NCI-H187 treated with DMSO at 0.1 percent for 48 hours (cell line): ENCODE measurements around the gene DBNL.
A peak's percentile ranks its signal among the peaks of the same experiment; 100 is the strongest.

ENCODE experiments used
- DNase-seq: peaks from one replicate; lab custom pipeline; 2025; lab: John Stamatoyannopoulos, UW

The DBNL gene

DNA sequence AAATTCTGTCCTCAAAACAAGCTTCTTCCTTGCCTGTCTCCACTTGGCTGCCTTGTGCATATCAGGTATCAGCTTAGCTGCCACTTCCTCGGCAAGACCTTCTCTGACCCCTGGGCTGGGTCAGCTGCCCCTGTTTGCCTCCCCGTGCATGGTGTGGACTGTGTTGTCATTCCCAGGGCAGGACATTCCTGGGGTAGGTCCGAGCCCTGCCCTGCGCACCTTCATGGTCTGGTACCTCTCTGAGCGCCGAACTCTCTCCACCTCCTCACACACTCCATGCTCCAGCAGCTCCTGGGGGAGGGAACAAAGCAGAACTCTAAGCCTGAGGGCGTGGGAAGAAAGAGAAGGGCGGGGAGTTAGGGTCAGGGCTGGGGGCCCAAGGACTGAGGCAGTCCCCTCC, 34.0 kb downstream of the DBNL start:
- no peak for DNase-seq

DNA sequence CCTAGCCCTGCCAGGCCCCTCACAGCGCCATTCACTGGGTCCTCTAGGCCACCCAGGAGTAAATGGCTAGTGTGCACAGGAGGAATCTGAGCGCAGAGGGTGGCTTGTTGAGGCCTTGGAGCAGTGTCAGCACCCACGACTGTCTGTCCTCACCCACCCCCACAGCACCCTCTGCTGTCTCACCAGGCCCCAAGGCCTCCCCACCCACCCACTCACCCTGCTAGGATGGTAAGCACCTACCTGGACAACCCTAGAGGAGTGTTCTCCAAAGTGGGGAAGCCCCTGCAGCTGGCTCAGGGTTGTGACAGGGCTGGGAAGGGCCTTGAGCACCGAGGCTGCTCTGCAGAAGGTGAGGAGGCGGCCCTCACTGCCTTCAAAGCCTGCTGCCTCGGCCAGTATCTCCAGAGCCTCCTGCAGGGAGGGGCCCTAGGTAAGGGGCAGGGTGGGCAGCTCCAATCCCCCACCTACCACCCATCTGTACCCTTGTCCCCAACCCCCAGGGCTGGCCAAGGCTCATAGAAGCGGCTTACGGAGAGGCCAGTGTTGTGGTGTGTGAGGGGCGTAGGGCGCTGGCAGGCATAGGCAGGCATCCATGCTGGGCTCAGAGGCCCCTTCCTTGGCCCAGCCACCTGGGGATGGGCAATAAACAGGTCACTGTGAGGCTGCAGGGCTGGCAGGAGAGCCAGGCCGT, 35.0 kb downstream of the DBNL start:
- DNase-seq = no peak

DNA sequence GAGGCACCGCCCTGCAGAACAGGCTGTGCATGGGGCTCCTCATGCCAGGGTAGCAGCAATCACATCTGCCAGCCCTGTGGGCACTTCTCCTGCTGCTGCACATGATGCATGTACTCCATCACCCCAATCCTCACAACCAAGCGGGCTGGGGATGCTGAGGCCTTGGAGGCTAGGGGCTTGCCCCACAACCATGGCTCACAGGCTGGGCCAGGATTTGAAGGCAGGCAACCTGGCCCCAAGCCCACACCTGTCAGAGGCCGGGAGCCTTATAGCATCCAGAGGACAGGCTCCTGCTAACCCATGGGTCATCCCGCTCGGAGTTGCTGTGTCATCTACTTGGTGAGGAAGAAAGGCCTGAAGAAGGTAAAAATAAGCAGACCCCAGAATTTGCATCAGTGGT, 35.6 kb downstream of the DBNL start:
- DNase-seq = no peak

DNA sequence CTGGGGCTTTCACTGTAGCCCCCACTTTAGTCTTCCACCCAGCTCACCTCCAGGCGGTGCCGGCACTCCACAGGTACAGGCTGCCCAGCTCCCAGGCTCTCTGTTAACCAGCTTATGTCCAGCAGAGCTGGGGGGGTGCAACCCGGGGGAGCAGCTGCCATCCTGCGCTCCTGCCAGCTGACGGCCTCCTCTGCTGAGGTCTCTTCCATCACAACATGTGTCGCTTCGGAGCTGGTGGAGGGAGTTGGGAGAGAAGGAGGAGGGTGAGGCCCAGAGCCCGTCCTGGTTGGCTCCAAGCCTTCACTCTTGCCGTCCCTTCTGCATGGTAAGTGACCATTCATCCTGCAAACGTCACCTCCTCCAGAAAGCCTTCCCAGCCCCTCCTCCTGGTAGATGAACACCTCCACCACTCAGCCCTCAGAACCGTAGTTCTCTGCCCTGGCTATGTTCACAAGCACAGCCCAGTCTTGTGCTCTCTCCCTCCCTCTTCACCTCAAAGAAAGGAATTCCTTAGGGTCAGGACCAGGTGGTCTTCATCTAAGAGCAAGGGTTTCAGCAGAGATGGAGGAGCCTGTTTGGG, 36.3 kb downstream of the DBNL start:
- DNase-seq = no peak

DNA sequence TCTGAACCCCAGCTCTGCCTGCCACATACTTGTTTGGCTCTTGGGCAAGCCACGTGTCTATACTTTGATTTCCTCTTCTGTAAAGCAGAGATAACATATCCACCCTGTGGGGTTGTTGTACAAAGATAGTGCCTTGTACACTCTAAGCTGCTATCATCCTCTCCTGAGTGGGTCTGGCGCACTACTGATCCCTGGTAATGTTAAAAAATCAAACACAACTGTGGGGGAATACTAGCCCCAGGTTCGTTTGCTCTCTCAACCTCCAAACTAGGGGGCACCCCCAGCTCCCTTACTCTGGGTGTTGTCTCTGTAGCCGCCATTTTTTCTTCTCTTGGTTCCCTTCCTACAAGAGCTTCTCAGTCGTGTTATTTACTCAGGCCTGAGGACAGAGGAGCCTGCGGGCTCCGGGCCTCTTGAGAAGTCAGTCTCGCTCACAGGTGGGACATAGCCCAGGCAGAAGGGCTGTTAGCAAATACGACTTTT, 36.8 kb downstream of the DBNL start:
- no peak for DNase-seq

DNA sequence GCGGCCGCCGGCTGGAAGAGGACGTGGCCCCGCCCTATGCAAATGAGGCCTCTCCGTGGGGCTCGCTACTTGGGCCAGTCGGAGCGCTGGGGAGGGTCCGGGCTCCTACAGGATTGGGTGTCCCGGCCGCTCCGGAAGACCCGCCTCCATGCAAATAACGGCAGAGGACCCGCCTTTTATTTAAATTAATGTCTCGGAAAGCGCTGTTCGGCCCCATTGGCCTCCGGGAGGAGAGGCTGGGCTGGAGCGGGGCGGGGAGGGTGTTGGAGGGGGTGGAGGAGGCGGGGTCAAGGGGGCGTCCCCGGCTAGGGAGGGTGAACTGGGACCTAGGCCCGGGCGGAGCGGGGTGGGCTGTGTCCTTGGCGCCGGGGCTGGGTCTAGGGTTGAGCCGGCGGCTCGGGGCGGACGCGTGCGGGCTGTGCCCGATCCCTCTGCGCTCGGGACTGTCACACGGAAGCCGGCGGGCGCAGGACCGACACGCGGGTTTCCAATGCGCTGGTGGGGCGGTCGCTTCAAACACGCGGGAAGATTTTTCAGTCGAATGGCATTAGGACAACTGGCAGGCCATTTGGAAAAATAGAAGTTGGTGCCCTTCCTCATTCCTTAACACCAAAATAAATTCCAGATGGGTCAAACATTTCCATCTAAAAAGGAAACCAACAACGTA, 38.2 kb downstream of the DBNL start:
- DNase-seq = peak; percentile 90

DNA sequence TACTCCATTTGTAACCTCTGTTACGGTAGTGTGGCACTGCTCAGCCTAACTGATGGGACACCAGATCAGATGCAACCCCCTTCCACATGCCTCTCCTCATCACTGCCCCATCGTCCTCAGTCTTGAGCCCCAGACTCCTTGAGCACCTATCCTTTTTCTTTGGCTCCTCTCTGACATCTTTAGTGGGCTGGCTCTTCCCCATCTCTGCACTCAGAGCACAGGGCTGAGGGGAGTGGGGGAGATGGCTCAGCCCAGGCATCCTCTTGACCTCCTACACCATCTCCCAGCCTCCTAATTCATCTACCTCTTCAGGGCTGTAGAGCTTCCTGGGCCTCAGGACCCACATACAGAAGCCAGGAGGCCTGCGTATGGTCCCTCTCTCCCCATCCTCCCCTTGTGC, 39.3 kb downstream of the DBNL start:
- no peak for DNase-seq

DNA sequence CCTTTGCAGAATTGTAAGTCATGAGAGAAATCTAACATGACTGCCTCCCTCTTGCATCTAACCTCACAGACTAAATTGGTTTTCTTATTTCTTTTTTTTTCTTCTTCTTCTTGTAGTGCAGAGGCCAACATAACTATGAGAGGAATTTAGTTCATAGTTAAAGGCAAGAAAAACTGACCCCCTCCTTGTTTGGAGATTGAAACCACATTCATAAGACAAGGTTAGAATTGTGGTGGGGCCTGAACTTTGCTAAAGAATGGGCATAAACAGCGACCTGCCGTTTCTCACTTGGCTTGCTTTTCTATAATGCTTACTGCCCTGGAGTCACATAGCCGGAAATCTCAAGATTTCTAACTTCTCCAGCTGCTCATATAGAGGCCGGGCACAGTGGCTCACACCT, 40.2 kb downstream of the DBNL start:
- no peak for DNase-seq

DNA sequence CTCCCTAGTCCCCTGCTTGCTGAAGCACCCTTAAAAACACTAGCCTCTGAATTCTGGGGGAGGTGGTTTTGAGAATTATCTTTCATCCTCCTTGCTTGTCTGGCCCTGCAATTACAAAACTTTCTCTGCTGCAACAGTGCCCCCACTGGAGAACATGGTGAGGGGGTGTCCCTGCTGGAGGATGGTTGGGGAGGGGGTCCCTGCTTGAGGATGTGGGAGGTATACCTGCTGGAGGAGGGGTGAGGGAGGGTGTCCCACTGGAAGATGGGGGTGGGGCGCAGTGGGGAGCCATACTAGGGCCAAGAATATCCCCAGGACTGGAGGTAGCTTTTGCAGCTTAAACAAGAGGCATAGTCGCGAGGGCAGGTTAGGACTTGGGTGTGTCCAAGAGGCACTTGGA, 41.0 kb downstream of the DBNL start:
- no peak for DNase-seq

DNA sequence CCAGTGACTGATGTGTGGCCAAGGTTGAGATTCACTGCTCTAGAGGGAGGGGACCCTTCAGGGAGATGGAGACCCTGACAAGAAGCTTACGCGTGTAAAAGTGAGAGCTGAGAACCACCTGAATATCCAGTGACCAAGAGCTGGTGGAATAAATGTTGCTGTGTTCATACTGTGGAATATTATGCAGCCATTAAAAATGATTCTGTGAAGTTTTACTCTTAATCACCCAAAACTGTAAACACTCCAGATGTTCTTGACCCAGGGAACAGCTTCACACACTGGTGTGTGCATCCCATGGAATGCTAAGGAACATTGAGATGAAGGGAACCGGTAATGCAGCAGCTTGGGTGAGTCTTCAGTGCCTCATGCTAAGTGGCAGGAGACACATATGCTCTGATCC, 42.1 kb downstream of the DBNL start:
- no peak for DNase-seq

DNA sequence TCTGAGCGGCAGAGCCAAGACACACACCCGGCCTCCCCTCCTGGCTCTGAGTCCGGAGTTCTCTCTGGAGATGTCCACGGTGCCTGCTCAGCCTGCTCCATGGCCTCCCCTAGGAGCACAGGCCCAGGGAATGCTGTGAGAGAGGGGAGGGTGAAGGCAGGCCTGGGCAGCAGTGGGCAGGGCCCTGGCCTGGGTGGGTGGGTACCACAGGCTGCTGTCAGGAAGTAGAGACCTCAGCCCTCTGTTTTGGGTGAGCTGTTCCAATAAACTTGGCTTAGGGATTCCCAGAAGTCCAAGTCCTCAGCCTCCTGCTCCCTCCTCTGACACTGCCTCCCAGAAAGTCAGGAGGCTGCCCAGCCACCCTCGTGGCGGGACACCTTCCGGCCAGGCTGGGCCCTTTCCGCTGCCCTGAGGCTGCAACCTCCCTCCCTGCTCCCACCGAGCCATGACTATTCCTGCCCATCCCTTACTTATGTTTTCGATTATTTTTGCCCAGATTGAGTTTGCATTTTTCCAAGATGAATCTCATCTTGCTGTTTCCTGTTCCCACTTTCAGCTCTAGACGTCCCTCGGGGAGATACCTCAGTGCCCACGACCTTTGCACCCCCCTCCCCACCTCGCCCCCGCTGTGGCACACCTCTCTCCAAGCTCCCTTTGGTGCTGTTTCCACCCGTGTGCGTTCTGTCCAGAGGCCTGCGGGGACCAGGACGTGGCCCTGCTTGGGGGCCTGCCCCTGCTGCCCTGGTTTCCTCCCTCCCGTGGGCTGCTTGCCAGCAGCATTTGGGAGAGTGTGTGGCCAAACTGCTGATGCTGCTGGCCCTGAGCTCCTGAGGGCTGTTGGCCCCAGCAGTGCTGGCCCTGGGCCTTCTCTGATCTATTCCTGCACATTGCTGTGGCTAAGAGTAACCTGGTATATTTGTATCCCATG, 43.7 kb downstream of the DBNL start:
- DNase-seq = no peak

DNA sequence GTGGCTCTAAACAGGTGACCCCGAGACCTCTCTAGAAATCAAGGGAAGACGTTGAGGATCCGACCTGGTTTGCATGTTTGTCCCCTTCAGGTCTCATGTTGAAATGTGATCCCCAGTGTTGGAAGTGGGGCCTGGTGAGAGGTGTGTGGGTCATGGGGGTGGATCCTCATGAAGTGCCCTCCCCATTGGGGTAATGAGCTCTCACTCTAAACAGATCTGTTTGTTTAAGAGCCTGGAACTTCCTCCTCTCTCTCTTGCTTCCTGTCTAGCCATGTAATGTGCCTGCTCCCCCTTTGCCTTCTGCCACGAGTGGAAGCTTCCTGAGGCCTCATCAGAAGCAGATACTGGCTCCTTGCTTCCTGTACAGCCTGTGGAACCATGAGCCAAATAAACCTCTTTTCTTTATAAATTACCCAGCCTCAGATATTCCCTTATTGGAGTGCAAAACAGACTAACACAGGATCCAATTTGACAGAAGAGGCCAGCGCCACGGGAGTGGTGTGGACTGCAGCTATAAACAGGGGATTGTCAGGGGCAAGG, 48.7 kb downstream of the DBNL start:
- DNase-seq = no peak

DNA sequence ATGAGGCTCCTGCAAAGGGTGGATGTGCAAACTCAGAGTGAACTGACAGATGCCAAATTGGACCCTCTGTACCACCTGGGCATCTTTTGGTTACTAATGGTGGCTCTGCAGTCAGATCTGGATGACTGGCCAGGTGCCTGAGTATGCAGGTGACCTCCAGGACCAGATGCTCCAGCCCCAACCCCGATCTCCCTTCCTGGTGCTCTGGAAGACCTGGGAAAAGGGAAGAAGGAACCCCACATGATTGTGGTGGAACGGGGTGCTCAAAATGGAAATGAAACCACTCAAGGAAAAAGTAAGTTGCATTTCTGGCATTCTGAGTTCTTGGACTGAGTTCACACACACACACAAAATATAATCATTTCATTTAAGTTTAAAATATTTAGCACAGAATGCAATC, 49.9 kb downstream of the DBNL start:
- DNase-seq = no peak

DNA sequence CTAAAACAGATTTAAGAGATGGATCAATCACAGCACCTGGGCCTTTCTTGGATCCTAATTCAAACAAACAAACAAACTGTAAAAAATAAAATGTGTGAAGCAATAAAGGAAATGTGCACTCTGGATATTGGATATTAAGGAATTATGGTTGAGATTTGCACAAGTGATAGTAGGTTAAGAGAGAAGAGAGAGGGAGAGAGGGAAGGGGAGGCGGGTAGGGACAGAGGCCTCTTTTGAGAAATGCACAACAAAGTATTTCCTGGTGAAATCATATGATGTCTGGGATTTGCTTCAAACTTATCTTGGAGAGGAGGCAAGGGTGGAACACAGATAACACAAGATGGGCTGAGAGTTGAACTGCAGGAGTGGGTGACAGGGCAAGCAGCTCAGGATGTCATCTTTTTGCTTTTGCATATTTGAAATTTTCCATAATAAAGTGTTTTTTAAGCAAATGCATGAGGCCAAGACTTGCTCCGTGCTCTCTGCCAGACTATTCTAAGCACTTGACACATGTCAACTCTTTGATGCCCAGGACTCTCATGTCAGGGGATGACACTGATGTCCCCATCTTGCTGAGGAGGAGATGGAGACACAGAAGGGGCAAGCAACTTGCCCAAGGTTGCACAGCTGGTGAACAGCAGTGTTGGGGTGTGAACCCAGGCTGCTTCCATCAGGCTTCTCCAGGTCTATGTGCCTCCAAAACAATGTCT, 50.5 kb downstream of the DBNL start:
- DNase-seq = no peak

DNA sequence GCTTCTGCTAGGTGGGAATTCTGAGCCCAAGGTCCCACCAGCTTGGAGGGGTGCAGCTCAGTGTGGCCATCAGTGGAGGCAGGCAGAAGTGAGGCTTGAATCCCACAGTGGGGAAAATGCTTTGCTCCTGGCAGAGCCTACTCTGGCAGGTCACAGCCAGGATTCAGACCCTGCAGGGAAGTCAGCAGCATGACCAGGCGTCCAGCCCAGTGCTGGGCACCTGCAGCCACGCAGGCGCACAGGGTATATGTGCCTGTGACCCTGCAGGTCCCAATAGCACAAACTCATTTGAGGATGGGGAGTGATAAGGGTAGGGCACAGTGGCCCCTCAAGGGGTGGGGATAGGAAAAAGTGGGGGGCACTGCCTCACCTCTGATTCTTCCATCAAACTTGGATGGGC, 51.3 kb downstream of the DBNL start:
- DNase-seq = no peak

DNA sequence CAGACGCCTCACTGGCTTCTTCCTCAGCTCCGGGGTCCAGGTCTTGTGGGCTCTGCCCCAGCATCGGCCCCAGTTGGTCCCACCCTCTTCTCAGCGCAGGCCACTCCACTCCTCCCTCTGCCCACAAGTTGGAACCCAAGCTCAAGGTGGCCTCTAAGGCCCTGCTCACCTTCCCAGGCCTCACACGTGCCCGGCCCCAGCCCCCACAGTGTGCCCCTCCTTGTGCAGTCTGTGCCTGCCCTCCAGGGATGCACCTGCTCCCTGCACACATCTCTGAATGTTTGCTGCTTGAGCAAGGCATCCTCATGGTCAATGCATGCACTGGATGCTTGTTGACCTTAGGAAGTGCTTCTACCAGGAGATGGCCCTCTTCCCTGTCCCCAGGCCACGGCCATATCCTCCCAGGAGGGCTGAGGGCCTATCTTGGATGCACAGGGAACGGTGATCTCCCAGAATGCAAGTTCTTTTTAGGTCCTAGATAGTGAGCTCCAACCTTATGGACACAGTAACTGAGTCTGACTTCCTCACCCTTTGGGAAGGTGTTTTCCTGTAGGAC, 51.9 kb downstream of the DBNL start:
- no peak for DNase-seq

DNA sequence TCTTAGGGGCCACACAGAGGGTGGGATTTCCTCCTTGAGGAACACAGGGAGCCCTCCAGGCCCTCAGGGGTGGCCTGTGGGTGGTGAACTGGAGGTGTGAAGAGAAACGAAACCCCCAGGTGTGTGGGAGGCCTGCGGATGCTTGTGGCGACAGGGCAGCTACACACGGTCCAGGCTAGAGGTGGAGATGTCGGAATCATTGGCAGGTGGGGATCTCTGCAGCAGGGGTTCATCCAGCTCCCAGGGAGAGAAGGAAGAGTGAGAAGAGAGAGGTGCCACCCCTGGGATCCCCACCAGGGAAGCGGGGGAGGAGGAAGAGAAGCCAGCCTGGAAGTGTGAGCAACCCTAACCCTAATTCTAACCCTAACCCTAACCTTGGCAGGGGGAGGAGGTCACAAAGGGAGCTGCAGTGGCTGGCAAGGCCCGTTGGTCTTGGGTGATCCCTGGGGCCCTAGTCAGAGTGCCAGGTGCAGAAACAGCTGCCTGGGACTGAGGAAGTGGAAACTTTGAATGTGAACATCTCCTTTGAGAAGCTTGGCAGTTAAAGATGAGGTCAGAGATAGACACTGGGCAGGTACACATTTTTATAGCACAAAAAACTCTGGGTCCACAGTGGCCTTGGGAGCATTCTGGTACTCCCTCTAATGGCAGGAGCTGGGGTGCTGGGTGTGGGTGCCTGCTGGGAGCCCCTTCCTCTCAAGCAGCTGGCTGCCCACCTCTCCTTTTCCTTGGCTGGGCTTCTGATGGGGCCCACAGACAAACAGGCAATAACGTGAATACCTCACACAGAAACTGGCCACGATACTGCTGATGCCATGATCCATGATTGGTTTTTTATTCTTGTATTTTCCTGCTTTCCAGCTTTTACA, 52.8 kb downstream of the DBNL start:
- no peak for DNase-seq

DNA sequence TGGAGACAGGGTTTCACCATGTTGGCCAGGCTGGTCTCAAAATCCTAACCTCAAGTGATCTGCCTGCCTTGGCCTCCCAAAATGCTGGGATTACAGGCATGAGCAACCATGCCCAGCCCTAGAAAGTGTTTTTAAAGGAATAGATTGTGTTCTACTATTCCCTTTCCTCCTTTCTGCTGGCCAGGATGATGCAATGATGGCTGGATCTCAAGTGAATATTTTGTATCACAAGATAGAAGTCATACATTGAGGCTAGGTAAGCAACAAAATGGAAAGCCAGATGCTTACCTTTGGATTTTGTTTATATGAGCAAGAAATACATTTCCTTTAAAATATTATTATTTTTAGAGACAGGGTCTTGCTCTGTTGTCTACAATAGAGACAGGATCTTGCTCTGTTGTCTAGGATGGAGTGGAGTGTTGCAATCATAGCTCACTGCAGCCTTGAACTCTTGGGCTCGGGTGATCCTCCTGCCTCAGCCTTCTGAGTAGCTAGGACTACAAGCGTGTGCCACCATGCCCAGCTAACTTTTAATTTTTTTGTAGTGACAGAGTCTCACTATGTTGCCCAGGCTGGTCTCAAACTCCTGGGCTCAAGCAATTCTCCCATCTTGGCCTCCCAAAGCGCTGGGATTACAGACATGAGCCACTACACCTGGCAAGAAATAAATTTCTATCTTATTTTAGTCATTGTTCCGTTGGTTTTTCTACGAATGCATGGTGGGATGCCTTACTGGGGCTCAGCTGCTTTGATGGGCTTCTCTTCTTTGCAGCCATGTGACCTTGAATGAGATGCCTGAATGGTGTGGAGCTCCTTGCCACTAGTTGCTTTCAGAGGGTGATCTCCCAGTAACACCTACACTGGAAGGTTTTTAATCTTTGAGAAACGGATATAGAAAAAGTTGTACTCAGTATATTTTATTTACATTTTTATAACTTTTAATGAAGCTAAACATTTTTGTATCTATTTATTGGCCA, 53.9 kb downstream of the DBNL start:
- no peak for DNase-seq

DNA sequence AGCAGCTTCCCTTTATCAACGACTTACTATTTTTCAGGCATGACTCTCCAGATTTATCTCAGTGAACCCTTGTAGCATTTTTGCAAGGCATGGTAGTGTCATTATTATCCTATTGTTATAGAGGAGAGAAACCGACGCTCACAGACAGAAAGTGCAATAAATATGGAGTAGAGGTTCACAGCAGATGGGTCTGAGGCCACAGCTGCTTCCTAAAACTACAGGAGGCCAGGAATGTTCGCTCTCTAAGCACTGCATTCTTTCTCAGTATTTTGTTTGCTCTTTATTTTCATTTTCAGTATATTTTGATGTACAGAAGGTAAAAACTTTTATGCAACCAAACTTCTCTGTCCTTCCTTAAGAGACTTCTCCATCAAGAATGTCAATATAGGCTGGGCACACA, 55.2 kb downstream of the DBNL start:
- no peak for DNase-seq
